GM23338 (cell line): Measurements from ENCODE around the gene XPO6. TPM values are rescaled to one million over a fixed set of nuclear protein-coding genes. Genes with fewer than 3 reads are reported as not detected.

ENCODE experiments used
- ATAC-seq: fragments of 200-7000 bp; cut with Tn5 transposase; 3 replicates; pipeline ENCODE4 v1.9.1; 2020
- DNase-seq: peaks from one replicate; pipeline ENCODE4 v3.0.0-alpha.2; 2015; ENCODE audit warnings: low spot score
- H2AFZ ChIP-seq: fragments of 200-600 bp; sonication (generic); 2 replicates; pipeline ENCODE4 v1.8.0; 2016; ENCODE audit warnings: antibody characterized with exemption, mild to moderate bottlenecking, moderate library complexity
- H3F3A ChIP-seq: fragments of 200-600 bp; sonication (generic); replicated peaks from 2 replicates; pipeline ENCODE4 v1.8.0; 2017; ENCODE audit warnings: antibody characterized with exemption, mixed run types, low read depth
- H3K27ac ChIP-seq: fragments of 200-600 bp; sonication (generic); 2 replicates; pipeline ENCODE4 v1.6.1; 2016; ENCODE audit warnings: low read depth
- H3K27me3 ChIP-seq: fragments of 200-600 bp; sonication (generic); 2 replicates; pipeline ENCODE4 v1.8.0; 2016; ENCODE audit warnings: mild to moderate bottlenecking, mixed run types, moderate library complexity; ENCODE audit not compliant: insufficient read depth
- H3K36me3 ChIP-seq: fragments of 200-600 bp; sonication (generic); 2 replicates; pipeline ENCODE4 v1.8.0; 2016; ENCODE audit warnings: mild to moderate bottlenecking; ENCODE audit not compliant: insufficient read depth
- H3K4me1 ChIP-seq: fragments of 200-600 bp; sonication (generic); 2 replicates; pipeline ENCODE4 v1.8.0; 2016; ENCODE audit warnings: mild to moderate bottlenecking, moderate library complexity; ENCODE audit not compliant: insufficient read depth
- H3K4me2 ChIP-seq: fragments of 200-600 bp; sonication (generic); 2 replicates; pipeline ENCODE4 v1.7.1; 2017; ENCODE audit warnings: mixed run types
- H3K4me3 ChIP-seq: fragments of 200-600 bp; sonication (generic); 2 replicates; pipeline ENCODE4 v1.6.1; 2016; ENCODE audit warnings: mixed run types
- H3K79me2 ChIP-seq: fragments of 200-600 bp; sonication (generic); replicated peaks from 2 replicates; pipeline ENCODE4 v1.8.0; 2017; ENCODE audit warnings: mild to moderate bottlenecking; ENCODE audit not compliant: insufficient read depth
- H3K9me2 ChIP-seq: fragments of 200-600 bp; sonication (generic); 2 replicates; pipeline ENCODE4 v1.8.0; 2017; ENCODE audit not compliant: insufficient read depth
- H4K20me1 ChIP-seq: fragments of 200-600 bp; sonication (generic); replicated peaks from 2 replicates; pipeline ENCODE4 v1.8.0; 2017; ENCODE audit warnings: mild to moderate bottlenecking; ENCODE audit not compliant: insufficient read depth
- H3K27ac Mint-ChIP-seq: 2 replicates; pipeline ENCODE4 v1.8.0; 2020; ENCODE audit warnings: inconsistent platforms, mild to moderate bottlenecking, moderate library complexity, mixed read lengths
- H3K27me3 Mint-ChIP-seq: 3 replicates; pipeline ENCODE4 v1.8.0; 2022; ENCODE audit warnings: low read depth, mild to moderate bottlenecking, moderate library complexity, mixed read lengths, inconsistent platforms; ENCODE audit not compliant: insufficient read depth, poor library complexity
- H3K36me3 Mint-ChIP-seq: 3 replicates; pipeline ENCODE4 v1.8.0; 2021; ENCODE audit warnings: low read depth, mild to moderate bottlenecking, inconsistent platforms, moderate library complexity, mixed read lengths
- H3K4me1 Mint-ChIP-seq: 3 replicates; pipeline ENCODE4 v1.8.0; 2020; ENCODE audit warnings: mild to moderate bottlenecking, inconsistent platforms, mixed read lengths
- H3K4me3 Mint-ChIP-seq: 3 replicates; pipeline ENCODE4 v1.8.0; 2021; ENCODE audit warnings: moderate library complexity, mild to moderate bottlenecking, inconsistent platforms, mixed read lengths
- H3K9me3 Mint-ChIP-seq: 3 replicates; pipeline ENCODE4 v1.8.0; 2020; ENCODE audit warnings: moderate library complexity, mild to moderate bottlenecking, inconsistent platforms, mixed read lengths
- CREB1 ChIP-seq: fragments of 250-450 bp; sonication (Bioruptor Pico); IDR thresholded peaks from 2 replicates; pipeline ENCODE4 v1.5.0; 2020; ENCODE audit warnings: low read depth, mild to moderate bottlenecking, moderate library complexity
- CTCF ChIP-seq, 2 experiments: fragments of 200-600 bp in 1 of 2; sonication (generic) in 1 of 2; conservative IDR thresholded peaks; 2 replicates each; pipeline versions ENCODE4 v1.5.1 to v1.6.1; 2016 to 2017; ENCODE audit warnings: antibody characterized with exemption in 2 of 2, low read depth in 2 of 2, mild to moderate bottlenecking in 2 of 2, moderate library complexity in 1 of 2
- ETS1 ChIP-seq: IDR thresholded peaks from 2 replicates; pipeline ENCODE4 v1.6.1; 2016; ENCODE audit warnings: antibody characterized with exemption
- EZH2 ChIP-seq: fragments of 200-600 bp; sonication (generic); IDR thresholded peaks from one replicate; pipeline ENCODE4 v1.8.0; 2017; ENCODE audit warnings: antibody characterized with exemption, mild to moderate bottlenecking, low read depth; ENCODE audit not compliant: unreplicated experiment
- EZH2phosphoT487 ChIP-seq: fragments of 200-600 bp; sonication (generic); IDR thresholded peaks from one replicate; pipeline ENCODE4 v1.8.1; 2018; ENCODE audit warnings: antibody characterized with exemption; ENCODE audit not compliant: unreplicated experiment
- POLR2AphosphoS5 ChIP-seq: IDR thresholded peaks from 2 replicates; pipeline ENCODE4 v1.6.1; 2016; ENCODE audit warnings: antibody characterized with exemption, low read depth
- REST ChIP-seq: IDR thresholded peaks from one replicate; pipeline ENCODE4 v1.6.1; 2018; ENCODE audit warnings: antibody characterized with exemption; ENCODE audit not compliant: unreplicated experiment
- ZNF114 ChIP-seq: fragments of 250-450 bp; sonication (Bioruptor Pico); IDR thresholded peaks from 2 replicates; pipeline ENCODE4 v1.5.0; 2020; ENCODE audit warnings: mild to moderate bottlenecking, moderate library complexity
- polyA plus RNA-seq: library from polyadenylated mRNA; unstranded; fragments of >200 nt; fragmentation: Nextera tagmentation; extraction: Ambion mirVana; gene quantifications from 2 replicates; pipeline ENCODE4 v1.2.1, GENCODE V29; 2016
- total RNA-seq: library from RNA; depleted of rRNA; stranded (reverse); fragments of >200 nt; shearing (Covaris generic); gene quantifications from 2 replicates; pipeline ENCODE4 v1.2.3, GENCODE V29; 2014

XPO6 gene
- total and polyA plus RNA-seq, 2 experiments from 2014 or later, result 83.9 to 178 TPM

GRCh38 chr16:28105297-28105696 is 106.5 kb downstream of the XPO6 start (continued):
- TF ChIP-seq CTCF (conservative IDR thresholded peaks at IDR 0.05; ENCODE audit: low read depth in 2 of 2) (no peak), EZH2 (no peak), EZH2phosphoT487 (no peak), REST (no peak), ETS1 (no peak), ZNF114 (CRISPR knock-in tag) (no peak), POLR2AphosphoS5 (no peak), CREB1 (CRISPR knock-in tag) (no peak)

- H3K9me2 ChIP-seq, result no peaks in the 10 kb centered on the region
- no peak overlapping the region for H3K27ac Mint-ChIP-seq
- H3K36me3 Mint-ChIP-seq, result peaks cover 84% of the 10 kb centered on the region
- no peaks in the 10 kb centered on the region for H3K27me3 ChIP-seq
- TF ChIP-seq ZNF114 (CRISPR knock-in tag) (no peak), EZH2 (no peak)
- peaks cover 11% of the 10 kb centered on the region for H4K20me1 ChIP-seq
- H3K27me3 Mint-ChIP-seq, result peaks cover 9% of the 10 kb centered on the region
- ATAC-seq (no peak), DNase-seq (no peak)
- H3F3A ChIP-seq, result no peaks in the 10 kb centered on the region
- H3K4me2 ChIP-seq, result no peak overlapping the region
- H3K36me3 ChIP-seq, result peaks cover 43% of the 10 kb centered on the region
- peaks cover 6% of the 10 kb centered on the region; the same call in 1 of the 2 replicates for H3K79me2 ChIP-seq
- no peak overlapping the region for H2AFZ ChIP-seq
- H3K4me1 Mint-ChIP-seq, result no peaks in the 10 kb centered on the region
- no peak overlapping the region for H3K4me3 Mint-ChIP-seq
- no peak overlapping the region for H3K27ac ChIP-seq
- H3K4me1 ChIP-seq, result no peaks in the 10 kb centered on the region
- H3K9me3 Mint-ChIP-seq, result no peaks in the 10 kb centered on the region
- H3K4me3 ChIP-seq, result no peak overlapping the region
Observed at GRCh38 chr16:28104404-28104803, 107.4 kb downstream of the XPO6 start.
